AG10803 (cell line): ENCODE measurements around the gene DPP6.

Source experiments
- DNase-seq: peaks from one replicate; pipeline ENCODE4 v3.0.0; 2010; ENCODE audit warnings: low read depth
- H3K4me3 ChIP-seq: 2 replicates; pipeline ENCODE4 v1.5.1; 2011; ENCODE audit warnings: mild to moderate bottlenecking, low read length, control low read depth
- TF ChIP-seq, protein P1 (sequence below): conservative IDR thresholded peaks from 2 replicates; pipeline ENCODE4 v1.5.1; 2011; ENCODE audit warnings: mild to moderate bottlenecking, low read length, control low read depth, inconsistent platforms

DPP6 gene

DNA sequence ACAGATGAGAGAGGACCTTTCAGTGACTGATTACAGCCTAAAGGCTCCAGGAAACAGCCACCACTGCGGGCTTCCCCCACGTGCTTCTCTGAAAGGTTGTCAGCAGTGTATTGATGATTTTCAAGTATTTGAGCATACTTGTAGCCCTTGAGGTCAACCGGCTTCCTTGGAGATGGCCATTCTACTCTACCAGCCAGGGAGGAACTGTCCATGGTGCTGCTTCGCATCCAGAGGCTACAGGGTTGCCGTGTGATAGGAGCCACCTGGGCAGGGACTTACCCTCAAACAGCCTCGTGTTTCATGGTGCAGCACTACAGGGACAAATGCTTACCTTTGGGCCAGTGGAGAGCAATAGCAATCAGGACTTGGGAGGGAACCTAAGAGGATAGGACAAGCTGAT lies 179.5 kb downstream of the DPP6 start:
- no peak overlapping the region for H3K4me3 ChIP-seq
- TF ChIP-seq, protein P1, sequence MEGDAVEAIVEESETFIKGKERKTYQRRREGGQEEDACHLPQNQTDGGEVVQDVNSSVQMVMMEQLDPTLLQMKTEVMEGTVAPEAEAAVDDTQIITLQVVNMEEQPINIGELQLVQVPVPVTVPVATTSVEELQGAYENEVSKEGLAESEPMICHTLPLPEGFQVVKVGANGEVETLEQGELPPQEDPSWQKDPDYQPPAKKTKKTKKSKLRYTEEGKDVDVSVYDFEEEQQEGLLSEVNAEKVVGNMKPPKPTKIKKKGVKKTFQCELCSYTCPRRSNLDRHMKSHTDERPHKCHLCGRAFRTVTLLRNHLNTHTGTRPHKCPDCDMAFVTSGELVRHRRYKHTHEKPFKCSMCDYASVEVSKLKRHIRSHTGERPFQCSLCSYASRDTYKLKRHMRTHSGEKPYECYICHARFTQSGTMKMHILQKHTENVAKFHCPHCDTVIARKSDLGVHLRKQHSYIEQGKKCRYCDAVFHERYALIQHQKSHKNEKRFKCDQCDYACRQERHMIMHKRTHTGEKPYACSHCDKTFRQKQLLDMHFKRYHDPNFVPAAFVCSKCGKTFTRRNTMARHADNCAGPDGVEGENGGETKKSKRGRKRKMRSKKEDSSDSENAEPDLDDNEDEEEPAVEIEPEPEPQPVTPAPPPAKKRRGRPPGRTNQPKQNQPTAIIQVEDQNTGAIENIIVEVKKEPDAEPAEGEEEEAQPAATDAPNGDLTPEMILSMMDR, result no peak
- no peak for DNase-seq

DNA sequence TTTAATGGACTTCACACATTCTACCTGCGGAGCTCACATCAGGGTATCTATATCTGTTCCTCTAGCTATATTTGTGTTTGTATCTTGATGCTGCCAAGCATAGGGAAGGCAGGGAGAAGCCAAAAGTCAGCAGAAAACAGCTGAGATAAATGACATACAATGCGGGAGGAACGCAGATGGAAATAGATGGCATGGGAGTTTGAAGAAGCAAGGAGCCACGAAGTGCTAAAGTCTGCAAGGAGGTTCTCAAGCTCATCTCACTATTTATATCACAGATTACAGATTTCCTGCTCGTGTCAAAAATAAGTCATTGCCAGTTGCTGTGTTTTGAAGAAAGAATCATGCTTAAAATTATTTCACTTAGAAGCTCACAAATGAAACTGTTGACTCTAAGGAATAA lies 180.5 kb downstream of the DPP6 start:
- H3K4me3 ChIP-seq, result no peak overlapping the region
- DNase-seq, result no peak
- TF ChIP-seq, protein P1, result no peak

DNA sequence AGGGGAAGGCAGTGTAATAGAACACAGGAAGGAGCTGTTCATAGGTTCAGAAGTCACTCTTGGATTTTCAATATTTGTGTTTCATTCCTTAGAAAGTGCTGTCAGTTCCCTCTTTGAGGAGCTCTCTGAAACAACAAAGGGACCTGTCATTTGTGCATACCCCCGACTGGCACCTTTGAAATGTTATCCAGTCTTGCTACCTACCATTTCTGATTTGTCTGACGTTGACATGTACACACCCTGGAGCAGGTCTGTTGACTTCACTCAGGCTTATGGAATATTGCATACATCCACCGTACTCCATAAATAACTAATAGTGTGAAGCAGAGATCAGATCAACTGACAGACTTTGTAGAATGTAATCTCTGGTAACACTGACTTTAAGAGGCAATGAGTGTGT lies 189.8 kb downstream of the DPP6 start:
- TF ChIP-seq, protein P1, result no peak
- DNase-seq, result no peak
- H3K4me3 ChIP-seq, result no peak overlapping the region

DNA sequence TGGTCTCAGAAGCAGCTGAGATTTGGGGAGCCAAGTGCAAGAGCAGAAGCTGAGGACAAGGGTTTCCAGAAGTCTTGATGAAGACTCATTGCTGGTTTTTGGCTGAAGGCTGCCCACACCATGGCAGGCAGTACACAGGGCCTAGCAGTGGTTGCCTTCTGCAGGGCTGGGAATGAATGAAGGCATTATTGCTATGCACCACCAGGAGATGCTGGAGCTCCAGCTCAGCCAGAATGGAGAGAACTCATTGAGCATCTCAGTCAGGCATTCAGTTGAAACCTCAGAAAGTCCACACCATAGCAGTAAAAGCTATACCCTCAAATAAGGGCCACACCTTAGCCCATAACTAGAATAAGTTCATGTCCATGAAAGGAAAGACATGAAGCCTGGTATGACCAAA lies 190.5 kb downstream of the DPP6 start:
- H3K4me3 ChIP-seq, result no peak overlapping the region
- no peak for DNase-seq
- TF ChIP-seq, protein P1, result no peak

DNA sequence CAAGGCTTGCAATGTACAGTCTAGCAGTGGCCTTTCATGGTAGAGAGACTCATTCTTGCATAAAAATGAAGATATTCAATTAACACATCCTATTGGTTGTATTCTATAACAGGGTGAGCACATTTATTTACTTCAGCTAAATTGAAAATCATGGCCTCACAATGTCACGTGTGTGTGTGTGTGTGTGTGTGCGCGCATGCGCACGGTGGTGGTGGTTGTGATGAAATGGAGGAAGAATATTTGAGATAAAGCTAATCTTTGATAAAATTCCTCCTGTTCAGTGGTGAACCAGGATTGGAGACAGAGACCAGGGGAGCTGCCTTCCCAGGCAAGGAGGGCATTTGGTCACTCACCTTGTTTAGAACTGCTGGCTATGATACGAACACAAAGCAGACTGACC lies 199.8 kb downstream of the DPP6 start:
- TF ChIP-seq, protein P1, result no peak
- no peak overlapping the region for H3K4me3 ChIP-seq
- no peak for DNase-seq

DNA sequence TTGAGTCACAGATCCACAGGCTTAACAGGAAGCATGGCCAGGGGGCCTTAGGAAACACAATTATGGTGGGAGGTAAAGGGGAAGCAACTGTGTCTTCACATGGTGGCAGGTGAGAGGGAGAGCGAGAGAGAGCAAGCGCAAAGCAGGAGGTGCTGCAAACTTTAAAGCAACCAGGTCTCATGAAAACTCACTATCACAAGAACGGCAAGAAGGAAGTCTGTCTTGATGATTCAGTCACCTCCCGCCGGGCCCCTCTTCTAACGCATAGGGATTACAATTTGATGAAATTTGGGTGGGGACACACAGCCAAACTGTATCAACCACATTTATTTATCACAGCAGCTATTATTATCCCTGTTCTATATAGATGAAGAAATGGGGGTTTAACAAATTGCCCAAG lies 201.6 kb downstream of the DPP6 start:
- TF ChIP-seq, protein P1, result no peak
- DNase-seq, result no peak
- no peak overlapping the region for H3K4me3 ChIP-seq

DNA sequence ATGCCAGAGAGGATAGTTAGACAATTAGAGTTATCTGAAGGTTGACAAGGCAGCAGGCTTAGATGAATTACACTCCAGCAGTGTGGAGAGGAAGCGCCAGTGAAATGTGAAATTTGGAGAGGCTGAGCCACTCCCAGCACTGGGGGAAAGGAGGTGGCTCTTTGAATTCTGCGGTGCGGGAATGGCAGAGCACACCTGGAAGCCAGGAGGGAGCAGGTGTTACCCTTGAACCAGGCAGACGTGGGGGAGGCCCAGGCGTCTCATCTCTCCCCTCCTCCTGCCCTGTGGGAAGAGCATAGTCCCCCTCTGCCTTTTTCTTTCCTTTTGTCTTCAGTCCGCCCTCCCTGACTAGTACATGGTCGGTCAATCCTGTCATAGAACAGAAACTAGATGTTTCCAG lies 203.1 kb downstream of the DPP6 start:
- H3K4me3 ChIP-seq, result no peak overlapping the region
- TF ChIP-seq, protein P1, result no peak
- no peak for DNase-seq
